Breast epithelium (tissue), 3 donors: ENCODE data around the gene TTC22.

Source experiments
- CTCF ChIP-seq, 3 donors: fragments of 450-650 bp; IDR thresholded peaks; one replicate each; pipeline ENCODE4 v1.5.1; 2016 to 2017; ENCODE audit warnings: antibody characterized with exemption in 3 of 3, mild to moderate bottlenecking in 3 of 3, moderate library complexity in 3 of 3
- POLR2A ChIP-seq: fragments of 450-650 bp; IDR thresholded peaks from one replicate; pipeline ENCODE4 v1.6.1; 2016; ENCODE audit warnings: antibody characterized with exemption, mild to moderate bottlenecking, moderate library complexity

GRCh38 chr1:54809496-54810074 is 8.5 kb upstream of the TTC22 start:
- TF ChIP-seq CTCF (IDR thresholded peaks at IDR 0.05) (no peak), POLR2A (no peak)
